PC-9 (cell line): Measurements from ENCODE around the gene SPATA45.

Source experiments
- CTCF ChIP-seq: fragments of 200-600 bp; sonication (generic); conservative IDR thresholded peaks from 2 replicates; pipeline ENCODE4 v1.6.1; 2017; ENCODE audit warnings: mixed run types, antibody characterized with exemption, mild to moderate bottlenecking, moderate library complexity
- EZH2 ChIP-seq: fragments of 200-600 bp; sonication (generic); IDR thresholded peaks from 2 replicates; pipeline ENCODE4 v1.8.0; 2017; ENCODE audit warnings: antibody characterized with exemption, low read depth

- TF ChIP-seq CTCF (no peak), EZH2 (no peak)
Observed at GRCh38 chr1:212825798-212826452, 21.5 kb downstream of the SPATA45 start.
